Measurements from ENCODE around the gene SOBP.

Gene SOBP

GRCh38 chr6:107613651-107614379, 123.9 kb downstream of the SOBP start:
- DNase-seq (ENCODE audit: low read depth in 4 of 4, low spot score in 1 of 4): no peak

GRCh38 chr6:107614828-107615227, 124.9 kb downstream of the SOBP start:
- DNase-seq (ENCODE audit: low read depth in 4 of 4, low spot score in 1 of 4): no peak

GRCh38 chr6:107616775-107617174, 126.9 kb downstream of the SOBP start:
- DNase-seq (ENCODE audit: low read depth in 4 of 4, low spot score in 1 of 4): no peak

- DNase-seq (ENCODE audit: low read depth in 4 of 4, low spot score in 1 of 4): no peak
These were observed 127.5 kb downstream of the SOBP start for GRCh38 chr6:107617341-107617932.

GRCh38 chr6:107618672-107619071, 128.8 kb downstream of the SOBP start:
- peak in 1 of 4 experiments; percentile 7 for DNase-seq (ENCODE audit: low read depth in 4 of 4, low spot score in 1 of 4)

- DNase-seq (ENCODE audit: low read depth in 4 of 4, low spot score in 1 of 4): no peak
These were observed 130.8 kb downstream of the SOBP start for GRCh38 chr6:107620732-107621131.

- no peak for DNase-seq (ENCODE audit: low read depth in 4 of 4, low spot score in 1 of 4)
These were observed 131.5 kb downstream of the SOBP start for GRCh38 chr6:107621229-107621937.

GRCh38 chr6:107622269-107622668, 132.4 kb downstream of the SOBP start:
- DNase-seq (ENCODE audit: low read depth in 4 of 4, low spot score in 1 of 4): no peak

- DNase-seq (ENCODE audit: low read depth in 4 of 4, low spot score in 1 of 4): no peak
These were observed 134.1 kb downstream of the SOBP start for GRCh38 chr6:107624050-107624449.

GRCh38 chr6:107624541-107624940, 134.6 kb downstream of the SOBP start:
- DNase-seq (ENCODE audit: low read depth in 4 of 4, low spot score in 1 of 4): no peak

GRCh38 chr6:107625264-107625663, 135.3 kb downstream of the SOBP start:
- DNase-seq (ENCODE audit: low read depth in 4 of 4, low spot score in 1 of 4): no peak

- no peak for DNase-seq (ENCODE audit: low read depth in 4 of 4, low spot score in 1 of 4)
These were observed 136.7 kb downstream of the SOBP start for GRCh38 chr6:107626645-107627044.

GRCh38 chr6:107627969-107628368, 138.1 kb downstream of the SOBP start:
- DNase-seq (ENCODE audit: low read depth in 4 of 4, low spot score in 1 of 4): no peak

GRCh38 chr6:107628878-107629277, 139.0 kb downstream of the SOBP start:
- no peak for DNase-seq (ENCODE audit: low read depth in 4 of 4, low spot score in 1 of 4)

- no peak for DNase-seq (ENCODE audit: low read depth in 4 of 4, low spot score in 1 of 4)
These were observed 139.7 kb downstream of the SOBP start for GRCh38 chr6:107629548-107630129.

GRCh38 chr6:107630348-107630977, 140.5 kb downstream of the SOBP start:
- no peak for DNase-seq (ENCODE audit: low read depth in 4 of 4, low spot score in 1 of 4)

GRCh38 chr6:107632381-107633136, 142.6 kb downstream of the SOBP start:
- DNase-seq (ENCODE audit: low read depth in 4 of 4, low spot score in 1 of 4): no peak

GRCh38 chr6:107633680-107634323, 143.9 kb downstream of the SOBP start:
- DNase-seq (ENCODE audit: low read depth in 4 of 4, low spot score in 1 of 4): no peak

- no peak for DNase-seq (ENCODE audit: low read depth in 4 of 4, low spot score in 1 of 4)
These were observed 144.6 kb downstream of the SOBP start for GRCh38 chr6:107634324-107635056.
